GM19395 (cell line): ENCODE results near the gene GYS2.
"Not testable (repeated sequence)": the region's sequence is repeated elsewhere in the genome, so short reads cannot be mapped to it uniquely, and the experiment has no call there.

Experiments used
- ATAC-seq: cut with Tn5 transposase; IDR thresholded peaks from one replicate; pipeline ENCODE4 v1.9.1; 2021; ENCODE audit warnings: mild to moderate bottlenecking, moderate library complexity; ENCODE audit not compliant: unreplicated experiment

GYS2 gene

DNA sequence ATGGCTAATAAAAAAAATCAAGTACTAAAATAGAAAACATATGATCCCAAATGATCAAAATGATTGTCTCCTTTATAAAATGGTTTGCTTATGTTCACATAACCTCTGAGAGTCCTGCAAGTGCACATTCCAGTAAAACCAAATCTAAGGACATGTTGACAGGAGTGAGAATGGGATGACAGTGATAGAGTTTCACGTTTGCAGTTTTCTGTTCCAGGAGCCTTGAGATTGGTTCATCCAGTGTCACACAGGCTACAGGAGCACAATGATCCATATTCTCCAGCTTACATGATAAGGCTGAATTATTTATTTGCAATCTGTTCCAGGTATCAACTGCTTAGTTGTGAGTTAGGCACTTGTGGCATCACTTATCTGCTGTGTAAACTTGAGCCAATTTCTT, 1.5 kb upstream of the GYS2 start:
- ATAC-seq, result no peak

- no peak for ATAC-seq
Observed at GRCh38 chr12:21602774-21603173, 1.9 kb downstream of the GYS2 start.

GRCh38 chr12:21600196-21600595, 4.5 kb downstream of the GYS2 start:
- ATAC-seq, result no peak

GRCh38 chr12:21599143-21599999, 5.3 kb downstream of the GYS2 start:
- peak; percentile 59 for ATAC-seq

DNA sequence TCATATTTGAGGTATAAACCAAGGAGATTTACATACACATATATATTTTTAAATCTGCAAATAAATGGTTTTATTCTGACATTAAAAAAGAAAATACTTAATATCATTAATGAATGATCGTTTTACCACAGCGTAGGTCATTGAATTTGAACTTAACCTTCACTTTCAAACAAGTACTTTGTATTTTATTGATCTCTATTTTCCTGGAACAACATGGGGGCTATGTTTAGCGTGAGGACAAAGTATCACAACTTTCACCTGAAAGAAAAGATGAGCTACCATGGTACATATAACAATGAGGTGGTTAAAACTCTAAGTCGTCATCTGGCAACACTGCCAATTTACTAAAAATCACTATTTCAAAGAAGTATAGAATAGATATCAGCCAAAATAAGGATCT, 6.0 kb downstream of the GYS2 start:
- ATAC-seq, result no peak

GRCh38 chr12:21595356-21595755, 9.3 kb downstream of the GYS2 start:
- not testable (repeated sequence) for ATAC-seq

DNA sequence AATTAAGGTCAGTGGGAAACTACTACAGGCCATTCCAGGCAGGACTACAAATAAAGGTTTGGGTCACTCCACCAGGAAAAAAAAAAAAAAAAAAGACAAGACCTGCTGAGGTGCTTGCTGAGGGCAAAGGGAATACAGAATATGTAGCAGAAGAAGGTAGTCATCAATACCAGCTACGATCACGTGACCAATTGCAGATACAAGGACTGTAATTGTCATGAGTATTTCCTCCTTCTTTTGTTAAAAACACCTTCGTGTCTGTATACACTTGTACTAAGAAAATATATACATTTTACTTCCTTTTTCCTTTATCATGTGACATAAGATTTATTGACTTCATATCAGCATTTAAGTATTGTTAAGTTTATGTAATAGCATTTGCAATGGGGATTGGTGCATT, 19.2 kb downstream of the GYS2 start:
- ATAC-seq, result no peak

DNA sequence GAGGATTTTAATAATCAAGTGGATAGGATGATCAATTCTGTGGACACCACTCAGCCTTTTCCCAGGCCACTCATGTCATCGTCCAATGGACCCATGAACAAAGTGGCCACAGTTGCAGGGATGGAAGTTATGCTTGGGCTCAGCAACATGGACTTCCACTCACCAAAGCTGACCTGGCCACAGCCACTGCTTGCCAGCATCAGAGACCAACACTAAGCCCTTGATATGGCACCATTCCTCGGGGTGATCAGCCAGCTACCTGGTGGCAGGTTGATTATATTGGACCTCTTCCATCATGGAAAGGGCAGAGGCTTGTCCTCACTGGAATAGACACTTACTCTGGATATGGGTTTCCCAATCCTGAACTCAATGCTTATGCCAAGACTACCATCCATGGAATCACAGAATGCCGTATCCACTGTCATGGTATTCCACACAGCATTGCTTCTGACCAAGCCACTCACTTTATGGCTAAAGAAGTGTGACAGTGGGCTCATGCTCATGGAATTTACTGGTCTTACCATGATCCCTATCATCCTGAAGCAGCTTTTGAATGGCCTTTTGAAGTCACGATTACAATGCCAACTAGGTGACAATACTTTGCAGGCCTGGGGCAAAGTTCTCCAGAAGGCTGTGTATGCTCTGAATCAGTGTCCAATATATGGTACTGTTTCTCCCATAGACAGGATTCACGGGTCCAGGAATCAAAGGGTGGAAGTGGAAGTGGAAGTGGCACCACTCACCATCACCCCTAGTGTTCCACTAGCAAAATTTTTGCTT, 20.1 kb downstream of the GYS2 start:
- not testable (repeated sequence) for ATAC-seq

GRCh38 chr12:21583587-21583986, 21.1 kb downstream of the GYS2 start:
- no peak for ATAC-seq

GRCh38 chr12:21580748-21581516, 23.7 kb downstream of the GYS2 start:
- no peak for ATAC-seq

- no peak for ATAC-seq
Observed at GRCh38 chr12:21577516-21577915, 27.1 kb downstream of the GYS2 start.

GRCh38 chr12:21576431-21576830, 28.2 kb downstream of the GYS2 start:
- ATAC-seq, result no peak

DNA sequence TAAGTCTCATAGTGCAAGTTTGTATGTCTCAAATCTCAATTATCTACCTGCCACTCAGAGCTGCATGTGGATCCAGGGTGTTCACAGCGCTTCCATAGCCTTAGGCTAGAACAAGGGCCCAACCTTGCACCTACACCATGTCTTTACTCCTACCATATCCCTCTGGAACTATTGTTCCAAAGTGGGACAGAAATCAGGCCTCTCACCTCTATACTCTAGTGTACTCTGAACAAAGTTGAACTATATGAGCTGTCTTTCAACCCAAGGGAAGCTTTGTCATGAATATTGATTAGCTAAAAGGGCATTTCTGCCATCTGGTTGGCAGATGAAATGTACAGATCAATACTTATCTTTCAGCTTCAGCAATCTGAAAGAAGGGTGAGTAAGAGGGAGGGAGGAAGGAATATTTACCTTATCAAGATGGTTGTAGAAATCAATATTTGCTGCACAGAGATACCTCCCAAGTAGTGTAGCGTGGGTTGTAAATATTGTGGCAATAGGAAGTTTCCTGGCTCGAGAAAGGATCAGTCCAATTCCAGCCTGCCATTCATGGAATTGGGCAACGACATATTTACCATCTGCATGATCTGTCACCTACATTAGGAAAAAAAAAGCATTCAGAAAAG, 30.8 kb downstream of the GYS2 start:
- no peak for ATAC-seq

DNA sequence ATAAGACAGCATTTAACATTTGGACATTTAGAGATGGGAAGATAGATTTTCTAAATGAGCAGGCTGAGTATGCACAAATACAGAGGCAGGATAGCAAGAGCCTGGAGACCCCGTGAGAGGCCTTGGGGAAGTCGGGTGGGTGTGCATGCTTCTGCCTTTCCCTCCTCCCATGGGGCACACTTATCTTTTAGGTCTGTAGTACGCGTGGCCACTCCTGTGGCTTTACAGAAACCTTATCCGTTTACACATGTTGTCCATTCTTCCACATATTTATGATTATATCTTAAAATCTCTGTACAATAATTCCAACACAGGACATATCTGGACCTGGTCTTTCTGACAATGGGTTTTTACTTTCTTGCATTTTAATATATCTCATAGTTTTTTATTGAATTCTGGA, 33.6 kb downstream of the GYS2 start:
- no peak for ATAC-seq

GRCh38 chr12:21568115-21568514, 36.5 kb downstream of the GYS2 start:
- ATAC-seq, result no peak

DNA sequence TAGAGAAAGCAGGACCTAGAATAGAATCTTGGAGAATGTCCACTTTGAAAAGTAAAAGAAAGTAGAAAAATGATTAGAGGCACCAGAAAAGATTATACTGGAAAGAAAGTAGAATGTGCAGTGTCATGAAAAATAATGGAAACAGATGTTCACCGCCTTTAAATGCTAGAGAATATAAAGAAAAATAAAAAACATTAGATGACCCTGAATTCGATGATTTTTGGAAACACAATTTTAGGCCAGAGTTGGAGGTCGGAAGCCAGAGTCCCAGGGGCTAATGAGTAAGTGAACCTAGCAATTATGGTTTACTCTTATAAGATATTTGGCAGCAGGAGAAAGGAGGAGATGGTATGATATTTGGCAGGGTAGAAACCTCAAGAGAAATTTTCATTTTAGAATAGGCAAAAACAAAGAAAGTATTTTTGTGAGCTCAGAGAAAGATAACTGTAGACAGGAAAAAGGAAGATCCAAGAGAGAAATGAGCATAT, 37.7 kb downstream of the GYS2 start:
- no peak for ATAC-seq

- no peak for ATAC-seq
Observed at GRCh38 chr12:21566223-21566906, 38.3 kb downstream of the GYS2 start.

DNA sequence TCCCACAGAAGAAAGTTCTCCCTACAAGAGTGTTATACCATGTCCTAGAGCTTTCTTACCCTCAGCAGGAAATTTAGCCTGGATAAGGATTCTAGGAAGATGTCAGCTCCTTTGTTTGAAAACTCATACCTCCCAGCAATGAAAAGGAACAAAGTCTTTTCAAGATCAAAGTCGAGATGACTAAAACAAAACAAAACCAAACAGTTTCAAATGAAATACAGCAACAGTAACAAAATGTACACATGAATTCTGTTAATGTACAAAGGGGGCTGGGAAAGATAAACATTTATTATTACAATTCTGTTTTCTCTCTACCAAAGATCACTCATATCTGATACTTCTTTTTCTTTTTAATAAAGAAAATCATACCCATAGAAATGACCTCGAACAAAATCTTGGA, 41.8 kb downstream of the GYS2 start:
- ATAC-seq, result no peak

GRCh38 chr12:21561158-21561557, 43.5 kb downstream of the GYS2 start:
- ATAC-seq, result no peak

DNA sequence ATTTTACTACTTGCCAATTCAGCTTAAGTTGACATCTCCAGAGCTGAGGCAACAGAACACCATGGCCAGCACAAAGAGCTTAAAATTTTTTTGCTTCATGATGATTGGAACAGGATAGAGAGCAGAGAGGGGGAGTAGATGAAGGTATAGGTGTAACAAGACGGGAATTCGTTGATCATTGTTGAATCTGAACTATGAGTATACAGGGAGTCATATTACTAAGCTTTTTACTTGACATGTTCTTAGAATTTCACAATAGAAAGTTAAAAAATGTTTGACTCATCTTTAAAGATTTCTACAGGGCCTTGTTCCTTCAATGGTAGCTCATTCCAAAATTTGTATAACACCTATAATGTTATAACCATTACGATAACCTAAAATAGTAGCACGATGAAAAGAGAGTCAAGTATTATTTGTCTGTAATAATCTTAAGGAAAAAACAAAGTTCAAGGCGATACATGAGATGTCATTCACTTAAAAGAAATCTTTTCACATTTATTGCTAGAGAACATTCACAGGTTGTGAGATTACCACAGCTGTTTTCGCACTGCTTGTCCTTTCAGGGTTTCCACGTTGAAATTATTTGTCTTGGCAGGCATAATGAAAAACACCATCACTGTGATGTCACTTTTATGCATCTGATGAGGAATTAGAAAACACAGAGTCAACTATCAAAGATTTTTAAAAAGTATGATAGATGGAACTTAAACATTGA, 44.6 kb downstream of the GYS2 start:
- no peak for ATAC-seq
